H54 (cell line): Measurements from ENCODE around the gene RBM3.

ENCODE experiments used
- DNase-seq: peaks from one replicate; pipeline ENCODE4 v3.0.0; 2011; ENCODE audit warnings: low spot score, mixed read lengths; ENCODE audit not compliant: insufficient read length
- FAIRE-seq: peaks from 3 replicates; lab custom pipeline; 2011; peaks lifted over from hg19 to GRCh38; lab: Jason Lieb, UNC
- POLR2A ChIP-seq: IDR thresholded peaks from 2 replicates; pipeline ENCODE4 v1.6.1; 2011; ENCODE audit warnings: low read depth, mild to moderate bottlenecking, low read length

The RBM3 gene

DNA sequence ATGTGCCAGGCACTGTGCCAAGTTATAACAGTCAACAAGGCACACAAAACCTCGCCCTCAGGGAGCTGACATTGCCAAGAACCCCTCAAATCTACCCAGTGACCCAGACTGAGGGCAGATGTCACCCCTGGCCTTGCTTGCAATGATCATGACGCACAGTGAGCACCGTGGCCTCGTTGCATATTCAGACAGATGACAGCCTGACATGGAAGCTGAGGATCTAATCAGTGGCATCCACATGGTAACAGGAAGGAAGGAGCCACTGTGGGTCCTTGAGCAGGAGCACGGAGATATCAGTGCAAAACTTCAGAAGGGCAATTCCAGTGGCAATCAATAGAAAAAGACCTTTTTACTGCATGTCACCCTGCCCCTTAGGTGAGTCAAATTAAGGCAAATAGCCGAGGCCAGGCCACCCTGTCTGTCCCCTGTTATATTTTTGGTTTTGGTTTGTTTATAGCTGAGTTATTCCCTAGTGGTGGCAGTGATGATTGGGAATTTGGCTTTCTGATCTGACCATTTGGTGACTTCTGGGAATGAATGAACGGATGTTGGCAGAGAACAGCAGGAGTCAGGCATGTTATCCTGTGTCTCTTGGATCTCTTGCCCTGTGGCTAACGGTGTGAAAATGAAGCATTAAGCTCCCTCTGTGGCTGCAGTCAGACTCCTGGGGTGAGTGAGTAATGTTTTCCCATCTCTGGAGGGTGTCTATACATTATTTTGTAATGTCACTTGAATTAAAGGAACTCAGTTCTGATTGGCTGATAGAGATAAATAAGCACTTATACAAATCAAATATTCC, 43.5 kb downstream of the RBM3 start:
- no peak for TF ChIP-seq POLR2A
- FAIRE-seq: no peak

GRCh38 chrX:48626401-48627298, 52.4 kb downstream of the RBM3 start:
- no peak for DNase-seq
- no peak for FAIRE-seq
- TF ChIP-seq POLR2A: no peak

More for the DNA sequence above, 43.5 kb downstream of the RBM3 start:
- DNase-seq: no peak
